HG02759 (cell line): ENCODE data around the gene TAF3.
"Not testable (repeated sequence)": the region's sequence is repeated elsewhere in the genome, so short reads cannot be mapped to it uniquely, and the experiment has no call there.

ENCODE experiments used
- ATAC-seq: cut with Tn5 transposase; IDR thresholded peaks from one replicate; pipeline ENCODE4 v1.9.1; 2021; ENCODE audit warnings: mild to moderate bottlenecking, moderate library complexity; ENCODE audit not compliant: unreplicated experiment

Gene TAF3

GRCh38 chr10:7810443-7810842 lies 7.9 kb upstream of the TAF3 start:
- no peak for ATAC-seq

- no peak for ATAC-seq
Measured at GRCh38 chr10:7811000-7811399, 7.3 kb upstream of the TAF3 start.

DNA sequence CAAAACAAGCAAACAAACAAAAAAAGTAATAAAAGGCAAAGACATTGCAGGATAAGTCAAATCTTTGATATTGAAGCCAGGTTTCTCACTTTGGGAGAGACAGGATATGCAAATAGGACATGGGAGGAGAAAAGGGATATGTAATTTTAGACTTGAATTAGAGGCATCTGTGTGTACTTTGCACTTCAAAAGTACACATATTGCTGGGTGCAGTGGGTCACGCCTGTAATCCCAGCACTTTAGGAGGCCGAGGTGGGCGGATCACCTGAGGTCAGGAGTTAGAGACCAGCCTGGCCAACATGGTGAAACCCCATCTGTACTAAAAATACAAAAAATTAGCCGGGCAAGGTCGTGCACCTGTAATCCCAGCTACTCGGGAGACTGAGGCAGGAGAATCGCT lies 6.6 kb upstream of the TAF3 start:
- not testable (repeated sequence) for ATAC-seq

GRCh38 chr10:7813481-7813880 lies 4.8 kb upstream of the TAF3 start:
- ATAC-seq: no peak

- no peak for ATAC-seq
Measured at GRCh38 chr10:7817576-7817975, 729 bp upstream of the TAF3 start.

DNA sequence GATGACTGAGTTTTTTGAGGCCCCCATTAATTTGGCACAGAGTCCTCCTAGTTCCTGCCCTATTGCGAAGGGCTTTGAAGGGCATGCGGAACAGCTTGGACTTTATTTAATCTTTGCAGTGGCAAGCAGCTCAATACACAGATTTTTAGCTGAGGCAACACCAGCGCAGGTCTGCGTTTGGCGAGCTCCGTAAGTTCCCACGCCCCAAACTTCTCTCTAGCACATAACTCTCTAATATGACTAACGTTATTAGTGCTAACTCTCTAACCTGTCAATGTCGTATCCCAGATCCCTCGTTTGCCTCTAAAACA lies 366 bp upstream of the TAF3 start:
- peak; percentile 14 for ATAC-seq

DNA sequence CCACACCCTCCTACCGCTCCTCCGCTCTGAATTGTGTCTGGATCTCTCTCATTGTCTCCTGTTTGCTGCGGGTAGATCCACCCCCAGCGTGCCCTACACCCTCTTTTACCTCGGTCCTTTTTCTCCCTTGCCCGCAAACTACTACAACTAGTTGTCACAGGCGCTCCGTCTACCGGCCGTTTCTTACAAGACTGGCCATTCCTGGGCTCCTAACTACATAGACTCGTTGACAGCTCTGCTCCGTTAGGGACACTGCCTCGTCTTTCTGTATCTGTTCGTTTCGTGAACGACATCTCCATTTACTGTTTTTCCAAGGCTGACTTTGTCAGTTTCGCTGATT lies 786 bp downstream of the TAF3 start:
- ATAC-seq: peak; percentile 46

DNA sequence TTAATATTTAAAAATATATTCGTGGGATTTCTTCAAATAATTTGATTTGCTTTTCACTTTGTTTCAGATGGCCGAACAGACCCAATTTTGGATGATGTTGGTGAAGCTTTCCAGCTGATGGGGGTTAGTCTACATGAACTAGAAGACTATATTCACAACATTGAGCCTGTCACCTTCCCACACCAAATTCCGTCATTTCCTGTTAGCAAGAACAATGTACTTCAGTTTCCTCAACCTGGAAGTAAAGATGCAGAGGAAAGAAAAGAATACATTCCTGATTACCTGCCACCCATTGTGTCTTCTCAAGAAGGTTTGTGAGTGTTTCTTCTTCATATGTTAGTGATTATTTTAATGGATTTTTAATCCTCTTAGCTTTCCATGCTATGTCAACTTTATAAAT lies 5.9 kb downstream of the TAF3 start:
- no peak for ATAC-seq

GRCh38 chr10:7826971-7827370 lies 8.7 kb downstream of the TAF3 start:
- ATAC-seq: no peak

GRCh38 chr10:7829289-7829834 lies 11.1 kb downstream of the TAF3 start:
- ATAC-seq: no peak

DNA sequence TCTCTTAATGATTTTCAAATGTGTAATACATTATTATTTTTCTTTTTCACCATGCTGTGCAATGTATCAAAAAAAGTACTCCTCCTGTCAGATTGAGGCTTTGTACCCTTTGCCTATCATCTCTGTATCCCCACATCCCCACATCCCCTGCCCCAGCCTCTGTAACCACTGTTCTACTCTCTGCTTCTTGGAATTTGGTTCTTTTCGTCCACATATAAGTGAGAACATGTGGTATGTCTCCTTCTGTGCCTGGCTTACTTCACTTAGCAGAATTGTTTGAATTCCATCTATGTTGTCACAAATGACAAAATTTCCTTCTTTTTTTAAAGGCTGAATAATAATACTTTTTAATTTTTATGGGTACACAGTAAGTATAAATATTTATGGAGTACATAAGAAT lies 13.8 kb downstream of the TAF3 start:
- ATAC-seq: no peak

- no peak for ATAC-seq
Measured at GRCh38 chr10:7833210-7833609, 14.9 kb downstream of the TAF3 start.

DNA sequence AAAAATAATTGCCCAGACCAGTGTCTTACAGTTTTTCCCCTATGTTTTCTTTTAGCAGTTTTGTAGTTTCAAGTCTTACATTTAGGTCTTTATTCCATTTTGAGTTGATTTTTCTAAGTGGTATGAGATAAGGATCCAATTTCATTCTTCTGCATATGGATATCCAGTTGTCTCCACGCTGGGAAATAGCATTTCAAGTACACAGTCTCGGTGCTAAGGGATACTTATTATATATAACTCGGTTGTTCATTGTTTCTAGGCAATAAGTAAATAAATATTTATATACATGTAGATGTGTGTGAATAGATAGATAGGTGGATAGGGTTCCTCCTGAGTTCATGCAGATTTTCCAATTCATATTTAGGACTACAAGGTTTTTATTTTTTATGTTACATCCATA lies 16.0 kb downstream of the TAF3 start:
- no peak for ATAC-seq

GRCh38 chr10:7836571-7836970 lies 18.3 kb downstream of the TAF3 start:
- no peak for ATAC-seq

DNA sequence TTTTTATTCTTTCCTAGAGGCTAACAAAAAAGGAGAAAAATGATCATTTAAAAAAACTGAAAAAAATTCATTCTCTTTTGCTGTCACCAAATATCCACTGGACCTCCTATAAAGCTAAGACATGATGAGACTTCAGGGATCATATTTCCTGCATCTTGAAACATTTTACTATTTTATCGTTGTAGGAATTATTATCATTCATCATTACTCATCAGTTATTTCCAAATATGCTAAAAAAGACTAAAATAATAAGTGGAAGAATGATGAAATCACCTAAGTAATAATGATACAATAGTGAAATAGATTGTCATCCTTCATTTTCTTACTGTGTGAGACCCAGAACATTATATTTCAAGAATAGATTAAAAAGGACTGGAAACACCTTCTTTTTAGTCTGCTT lies 28.3 kb downstream of the TAF3 start:
- ATAC-seq: no peak

DNA sequence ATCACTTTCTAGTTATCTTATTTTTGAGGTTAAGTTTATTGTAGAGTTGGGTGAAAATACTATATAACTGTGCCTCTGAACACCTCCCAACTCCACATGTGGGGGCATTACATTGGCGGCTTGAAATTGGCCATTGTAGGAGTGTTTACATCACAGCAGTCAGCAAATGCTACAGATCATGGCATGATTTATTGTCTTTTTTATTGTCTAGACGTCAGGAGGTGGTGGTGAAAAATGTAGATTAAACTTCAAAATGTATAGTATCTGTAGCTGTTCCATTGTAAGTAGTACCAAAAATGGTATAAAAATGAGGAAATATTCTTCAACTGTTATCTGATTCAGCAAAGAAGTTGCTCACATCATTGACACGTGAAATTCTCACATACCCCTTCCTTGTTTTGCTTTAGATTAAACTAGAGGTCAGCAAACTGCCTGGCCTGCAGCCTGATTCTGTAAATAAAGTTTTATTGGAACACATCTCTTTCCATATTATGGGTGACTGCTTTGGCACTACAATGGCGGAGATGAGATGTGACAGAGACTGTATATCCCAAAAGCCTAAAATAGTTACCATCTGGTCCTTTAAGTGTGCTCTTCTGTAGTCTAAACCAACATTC lies 35.0 kb downstream of the TAF3 start:
- ATAC-seq: no peak

DNA sequence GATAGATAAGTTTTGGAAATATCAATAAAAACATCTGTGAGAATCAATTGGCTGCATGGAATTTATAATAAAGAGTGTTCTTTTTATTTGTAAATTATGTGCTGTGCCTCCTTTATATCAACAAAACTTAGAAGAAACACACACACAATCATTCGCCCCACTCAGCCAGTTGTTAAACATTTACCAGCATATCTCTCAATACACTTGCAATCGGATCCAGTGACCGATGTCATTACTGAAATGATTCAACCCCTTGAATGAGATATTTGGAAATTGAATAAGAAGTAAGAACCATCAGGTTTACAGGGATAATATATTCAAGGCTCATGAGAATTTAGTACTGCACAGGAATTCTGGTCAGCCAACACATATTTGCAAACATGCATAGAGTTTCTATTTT lies 35.6 kb downstream of the TAF3 start:
- ATAC-seq: no peak

DNA sequence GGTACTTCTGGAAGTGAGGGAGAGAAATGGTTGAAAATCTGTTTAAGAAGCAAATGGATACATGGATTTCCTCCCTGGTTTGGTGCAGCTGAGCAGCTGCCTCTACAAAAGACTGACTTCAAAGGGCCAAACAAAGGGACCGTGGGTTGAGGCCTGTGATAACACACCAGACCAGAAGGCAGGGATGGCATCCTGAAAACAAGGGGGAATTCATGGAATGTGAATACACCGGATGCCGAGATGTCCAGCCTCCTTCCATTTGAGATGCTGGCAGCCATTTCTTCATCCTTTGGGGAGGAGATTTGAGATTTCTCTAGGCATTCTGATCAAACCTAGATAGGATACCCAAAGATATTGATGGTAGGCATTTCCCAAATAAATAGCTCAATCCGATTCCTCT lies 36.9 kb downstream of the TAF3 start:
- no peak for ATAC-seq

DNA sequence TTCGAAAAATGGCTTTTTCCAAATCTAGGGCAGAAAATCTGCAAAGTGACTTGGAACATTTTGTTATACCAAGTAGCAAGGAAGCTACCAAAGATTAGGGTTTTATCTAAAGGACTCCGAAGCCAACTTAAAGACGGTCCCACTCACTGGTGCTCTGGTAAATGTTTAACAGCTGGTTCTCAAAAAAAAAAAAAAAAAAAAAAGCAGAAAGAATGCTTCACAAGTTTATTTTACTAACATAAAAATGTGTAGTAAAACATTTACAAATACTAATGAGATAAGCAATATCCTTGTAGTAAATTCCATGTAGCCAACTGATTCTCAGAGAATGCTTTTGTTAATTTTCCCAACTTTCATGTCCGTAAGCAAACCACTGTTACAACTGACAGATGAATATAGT lies 38.4 kb downstream of the TAF3 start:
- ATAC-seq: no peak

DNA sequence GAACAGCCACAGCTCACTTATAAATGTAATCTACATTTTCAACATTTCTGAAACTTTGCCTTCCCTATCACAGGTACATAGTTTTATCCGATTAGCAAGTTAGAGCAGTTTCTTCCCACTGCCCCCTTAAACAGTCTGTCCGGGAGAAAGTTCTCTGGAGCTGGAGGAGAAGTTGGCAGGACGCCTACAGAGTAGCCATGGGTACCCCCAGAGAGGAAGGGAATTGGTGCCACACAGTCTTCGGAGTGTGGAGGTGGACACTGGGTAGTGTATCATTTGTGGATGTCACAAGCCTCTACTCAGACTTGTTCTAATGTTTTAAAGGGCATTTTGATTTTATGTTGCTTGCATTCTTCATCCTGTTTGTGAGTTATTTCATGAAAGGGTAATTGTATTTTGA lies 39.0 kb downstream of the TAF3 start:
- no peak for ATAC-seq

DNA sequence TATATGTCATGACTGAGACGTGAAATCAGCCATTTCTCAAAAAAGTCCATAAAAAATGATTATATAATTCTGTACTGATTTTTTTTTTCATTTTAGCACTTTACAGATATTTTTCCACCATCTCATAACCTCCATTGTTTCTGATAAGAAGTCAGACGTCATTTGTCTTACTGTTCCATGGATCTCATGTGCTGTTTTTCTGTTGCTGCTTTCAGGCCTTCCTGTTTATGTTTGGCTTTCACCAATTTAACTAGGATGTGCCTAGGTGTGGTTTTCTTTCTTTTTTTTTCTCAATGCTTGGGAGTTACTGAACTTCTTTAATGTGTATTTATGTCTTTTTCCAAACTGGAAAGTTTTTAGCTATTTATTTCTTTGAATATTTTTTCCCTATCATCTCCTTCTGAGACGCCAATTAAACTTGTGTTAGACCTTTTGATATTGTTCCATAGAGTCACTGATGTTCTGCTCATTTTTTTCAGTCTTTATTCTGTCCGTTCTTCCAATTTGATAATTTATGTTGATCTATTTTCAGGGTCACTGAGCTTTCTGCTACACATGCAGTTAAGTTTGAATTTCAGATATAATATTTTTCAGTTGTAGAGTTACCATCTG lies 43.3 kb downstream of the TAF3 start:
- no peak for ATAC-seq

DNA sequence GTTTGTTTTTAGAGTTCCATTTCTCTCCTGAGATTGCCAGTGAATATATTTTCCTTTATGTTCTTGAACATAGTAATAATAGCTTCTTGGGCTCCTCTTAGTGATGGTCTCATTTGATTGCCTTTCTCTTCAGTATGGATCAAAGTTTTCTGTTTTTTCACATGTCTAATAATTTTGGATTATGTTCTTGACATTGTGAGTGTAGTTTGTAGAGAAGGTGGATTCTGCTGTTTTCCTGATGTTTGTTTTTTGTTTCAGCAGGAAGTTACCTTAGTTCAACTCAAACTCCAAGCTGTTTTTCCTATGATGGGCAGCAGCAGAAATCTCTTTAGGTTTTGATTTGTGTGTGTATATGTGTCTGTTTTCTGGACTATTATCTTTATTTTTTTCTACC lies 43.8 kb downstream of the TAF3 start:
- no peak for ATAC-seq

- ATAC-seq: no peak
Measured at GRCh38 chr10:7866176-7866575, 47.9 kb downstream of the TAF3 start.
